HEK293T (cell line): ENCODE measurements around the gene ASCC1.

Source experiments
- CTCF ChIA-PET: fragments of 350-600 bp; formaldehyde crosslinking; extraction: SDS; loops from one replicate; lab custom pipeline; 2021; ENCODE audit warnings: antibody characterized with exemption, inconsistent platforms; lab: Yijun Ruan, JAX
- POLR2A ChIA-PET: fragments of 350-600 bp; formaldehyde crosslinking; extraction: SDS; loops from one replicate; lab custom pipeline; 2020; ENCODE audit warnings: antibody characterized with exemption, inconsistent platforms; lab: Yijun Ruan, JAX
- DNase-seq: peaks from one replicate; pipeline ENCODE4 v3.0.0; 2012; ENCODE audit warnings: mixed read lengths; ENCODE audit errors: extremely low spot score
- ARNT ChIP-seq: fragments of 450-650 bp; IDR thresholded peaks from 2 replicates; pipeline ENCODE4 v1.6.1; 2017; ENCODE audit warnings: mild to moderate bottlenecking
- BHLHE40 ChIP-seq: fragments of 450-650 bp; IDR thresholded peaks from 2 replicates; pipeline ENCODE4 v1.6.1; 2016; ENCODE audit warnings: mild to moderate bottlenecking, moderate library complexity, borderline replicate concordance
- CTBP1 ChIP-seq: fragments of 450-650 bp; IDR thresholded peaks from 2 replicates; pipeline ENCODE4 v1.6.1; 2016; ENCODE audit warnings: borderline replicate concordance
- ELF4 ChIP-seq: fragments of 450-650 bp; IDR thresholded peaks from 2 replicates; pipeline ENCODE4 v1.6.1; 2017; ENCODE audit warnings: antibody characterized with exemption
- FOXA1 ChIP-seq: fragments of 450-650 bp; IDR thresholded peaks from 2 replicates; pipeline ENCODE4 v1.6.1; 2016; ENCODE audit warnings: mild to moderate bottlenecking
- FOXK2 ChIP-seq: fragments of 450-650 bp; IDR thresholded peaks from 2 replicates; pipeline ENCODE4 v1.6.1; 2016; ENCODE audit warnings: mild to moderate bottlenecking
- FOXM1 ChIP-seq: fragments of 450-650 bp; IDR thresholded peaks from 2 replicates; pipeline ENCODE4 v1.6.1; 2017; ENCODE audit warnings: mild to moderate bottlenecking, borderline replicate concordance
- HDGF ChIP-seq: fragments of 450-650 bp; IDR thresholded peaks from 2 replicates; pipeline ENCODE4 v1.6.1; 2017; ENCODE audit warnings: antibody characterized with exemption, borderline replicate concordance
- L3MBTL2 ChIP-seq: fragments of 450-650 bp; conservative IDR thresholded peaks from 2 replicates; pipeline ENCODE4 v1.6.1; 2016; ENCODE audit warnings: mild to moderate bottlenecking
- LEF1 ChIP-seq: fragments of 450-650 bp; IDR thresholded peaks from 2 replicates; pipeline ENCODE4 v1.6.1; 2017; ENCODE audit warnings: mild to moderate bottlenecking, borderline replicate concordance
- NFRKB ChIP-seq: fragments of 450-650 bp; IDR thresholded peaks from 2 replicates; pipeline ENCODE4 v1.6.1; 2016; ENCODE audit warnings: mild to moderate bottlenecking, moderate library complexity
- SP1 ChIP-seq: fragments of 450-650 bp; IDR thresholded peaks from 2 replicates; pipeline ENCODE4 v1.6.1; 2017
- SUZ12 ChIP-seq: fragments of 450-650 bp; IDR thresholded peaks from 2 replicates; pipeline ENCODE4 v1.6.1; 2016; ENCODE audit warnings: mild to moderate bottlenecking
- TARDBP ChIP-seq: fragments of 450-650 bp; IDR thresholded peaks from 2 replicates; pipeline ENCODE4 v1.6.1; 2016
- ZNF384 ChIP-seq: fragments of 450-650 bp; IDR thresholded peaks from 2 replicates; pipeline ENCODE4 v1.6.1; 2016
- TF ChIP-seq, protein P1 (sequence below): fragments of 450-650 bp; IDR thresholded peaks from 2 replicates; pipeline ENCODE4 v1.6.1; 2016

The ASCC1 gene

DNA sequence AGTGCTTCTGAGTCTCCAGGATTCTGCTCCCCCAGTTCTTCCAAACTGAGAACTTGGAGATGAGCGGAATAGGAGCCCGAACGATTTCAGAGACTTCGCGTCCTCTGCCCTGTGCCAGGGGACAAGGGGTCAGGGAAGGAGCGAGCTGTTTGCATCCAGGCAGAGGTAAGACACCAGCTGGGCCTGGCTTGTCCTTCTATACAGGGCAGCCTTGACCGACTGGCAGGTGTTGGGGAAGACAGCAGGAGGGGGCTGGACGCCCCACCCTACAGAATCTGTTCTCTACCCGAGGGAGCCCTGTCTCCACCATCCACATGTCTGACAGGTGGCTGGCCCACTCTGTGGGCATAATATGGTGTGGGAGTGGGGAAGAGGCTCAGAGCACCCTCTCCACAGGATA, 134.9 kb downstream of the ASCC1 start:
- ChIA-PET POLR2A (no interaction called here), CTCF (no interaction called here)
- no peak for DNase-seq
- TF ChIP-seq FOXM1 (no peak), ELF4 (no peak), NFRKB (no peak), FOXA1 (no peak)
- TF ChIP-seq, protein P1, sequence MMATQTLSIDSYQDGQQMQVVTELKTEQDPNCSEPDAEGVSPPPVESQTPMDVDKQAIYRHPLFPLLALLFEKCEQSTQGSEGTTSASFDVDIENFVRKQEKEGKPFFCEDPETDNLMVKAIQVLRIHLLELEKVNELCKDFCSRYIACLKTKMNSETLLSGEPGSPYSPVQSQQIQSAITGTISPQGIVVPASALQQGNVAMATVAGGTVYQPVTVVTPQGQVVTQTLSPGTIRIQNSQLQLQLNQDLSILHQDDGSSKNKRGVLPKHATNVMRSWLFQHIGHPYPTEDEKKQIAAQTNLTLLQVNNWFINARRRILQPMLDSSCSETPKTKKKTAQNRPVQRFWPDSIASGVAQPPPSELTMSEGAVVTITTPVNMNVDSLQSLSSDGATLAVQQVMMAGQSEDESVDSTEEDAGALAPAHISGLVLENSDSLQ = no peak

DNA sequence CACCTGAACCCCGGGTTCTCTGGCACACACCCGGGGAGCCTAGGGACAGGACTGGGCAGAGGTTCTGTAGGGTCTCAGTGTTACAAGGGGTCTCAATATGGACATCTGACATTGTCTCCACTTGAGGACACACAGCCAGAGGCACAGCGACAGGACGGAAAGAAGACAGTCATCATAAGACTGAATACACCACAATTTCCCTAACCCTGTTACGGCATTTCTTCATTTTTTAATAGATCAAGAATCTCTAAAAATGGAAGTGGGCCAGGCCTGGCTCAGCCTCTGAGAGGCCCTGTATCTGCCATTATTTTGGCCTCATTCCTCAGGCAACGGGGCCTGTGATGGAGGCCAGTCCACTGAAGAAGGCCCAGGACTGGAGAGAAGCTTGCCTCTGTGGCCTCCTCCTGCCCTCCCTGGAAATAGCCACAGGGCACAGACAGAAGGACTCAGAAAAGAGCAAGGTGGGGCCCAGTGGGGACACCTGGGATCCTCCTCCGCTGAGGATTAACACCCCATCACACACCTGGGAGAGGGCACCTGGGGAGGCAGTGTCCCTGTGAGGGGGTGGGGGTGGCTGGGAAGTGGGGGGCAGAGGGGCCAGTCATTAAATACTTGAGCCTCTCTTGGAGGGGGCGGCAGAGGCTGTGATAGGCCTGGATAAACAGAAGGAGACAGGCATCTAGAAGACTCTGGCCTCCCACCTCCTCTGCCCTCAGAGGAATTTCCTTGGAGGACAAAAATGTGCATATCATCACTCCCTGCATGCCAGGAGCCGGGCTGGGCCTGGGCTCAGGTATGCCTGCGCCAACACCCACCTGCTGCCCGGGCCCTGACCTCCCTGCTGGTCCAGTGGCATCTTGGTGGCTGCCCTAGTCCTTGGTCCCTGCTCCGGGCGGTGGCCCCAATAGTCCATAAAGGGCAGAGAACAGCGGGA, 135.8 kb downstream of the ASCC1 start:
- ChIA-PET POLR2A (interaction anchor here (1.3 kb wide), 1 partner anchor 9 kb away, joined by 3 read pairs; no protein-coding TSS in a partner anchor), CTCF (no interaction called here)
- no peak for TF ChIP-seq FOXM1
- TF ChIP-seq LEF1 = no peak
- TF ChIP-seq NFRKB = no peak
- no peak for TF ChIP-seq TARDBP
- no peak for TF ChIP-seq HDGF
- no peak for TF ChIP-seq ELF4
- DNase-seq = no peak

DNA sequence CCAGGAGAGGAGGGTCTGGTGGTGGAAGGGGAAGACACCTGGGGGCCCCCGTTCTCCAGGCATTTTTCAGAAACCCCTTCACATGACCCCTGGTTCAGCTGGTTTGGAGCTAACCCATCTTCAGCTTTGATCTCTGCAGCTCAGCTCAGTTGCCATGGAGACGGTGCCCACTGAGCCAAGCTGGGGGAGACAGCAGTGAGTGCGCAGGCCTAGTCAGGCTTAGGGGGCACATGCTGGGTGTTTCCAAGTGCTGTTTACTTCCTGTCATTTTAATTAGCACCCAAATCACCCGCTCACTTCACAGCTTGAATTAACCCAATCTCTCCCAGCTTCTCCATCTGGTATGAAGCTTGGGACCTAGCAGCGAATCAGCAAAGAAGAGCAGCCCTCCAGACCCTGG, 136.7 kb downstream of the ASCC1 start:
- no peak for TF ChIP-seq ELF4
- TF ChIP-seq, protein P1 = no peak
- TF ChIP-seq BHLHE40 = no peak
- TF ChIP-seq SP1 = no peak
- TF ChIP-seq SUZ12 = no peak
- no peak for TF ChIP-seq ARNT
- TF ChIP-seq TARDBP = no peak
- TF ChIP-seq LEF1 = no peak
- no peak for TF ChIP-seq CTBP1
- no peak for TF ChIP-seq FOXM1
- TF ChIP-seq FOXK2 = no peak
- ChIA-PET CTCF (no interaction called here), POLR2A (interaction anchor here (1.3 kb wide), 1 partner anchor 10 kb away, joined by 3 read pairs; no protein-coding TSS in a partner anchor)
- no peak for DNase-seq

DNA sequence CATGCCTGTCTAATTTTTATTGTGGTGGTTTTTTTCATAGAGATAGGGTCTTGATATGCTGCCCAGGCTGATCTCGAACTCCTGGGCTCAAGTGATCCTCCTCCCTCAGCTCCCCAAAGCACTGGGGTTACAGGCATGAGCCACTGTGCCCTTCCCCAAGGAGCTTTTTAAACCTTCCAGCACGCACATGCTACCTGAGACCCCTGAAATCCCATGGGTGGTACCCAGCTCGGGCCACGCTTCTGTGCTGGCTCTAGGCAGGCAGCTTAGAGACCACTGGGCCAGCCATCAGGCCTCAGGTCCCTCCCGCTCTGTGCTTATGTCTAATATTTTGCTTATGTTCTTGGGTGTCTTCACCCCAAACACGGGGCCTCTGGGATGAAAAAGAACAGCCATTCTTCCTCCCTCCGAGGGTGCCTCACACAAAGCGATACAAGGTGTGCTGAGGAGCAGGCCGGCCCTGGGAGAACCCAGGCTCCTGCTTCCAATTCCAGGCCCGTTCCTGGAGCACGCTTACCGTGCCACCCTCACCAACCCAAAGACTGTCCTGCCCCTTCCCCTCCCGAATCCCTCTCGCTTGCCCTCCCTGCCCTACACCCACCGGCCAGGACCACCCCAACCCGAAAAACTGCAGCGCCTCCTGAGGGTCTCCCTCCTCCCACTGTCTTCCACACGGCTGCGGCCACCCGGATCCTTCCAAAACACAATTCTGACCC, 138.6 kb downstream of the ASCC1 start:
- TF ChIP-seq HDGF = no peak
- no peak for TF ChIP-seq NFRKB
- TF ChIP-seq L3MBTL2 = no peak
- TF ChIP-seq FOXK2 = no peak
- TF ChIP-seq ARNT = no peak
- no peak for TF ChIP-seq FOXM1
- no peak for TF ChIP-seq FOXA1
- no peak for TF ChIP-seq ELF4
- DNase-seq = no peak
- CTCF ChIA-PET = interaction anchor here (1.0 kb wide), 1 partner anchor 16 kb away, joined by 3 read pairs; no protein-coding TSS in a partner anchor
- POLR2A ChIA-PET = no interaction called here

DNA sequence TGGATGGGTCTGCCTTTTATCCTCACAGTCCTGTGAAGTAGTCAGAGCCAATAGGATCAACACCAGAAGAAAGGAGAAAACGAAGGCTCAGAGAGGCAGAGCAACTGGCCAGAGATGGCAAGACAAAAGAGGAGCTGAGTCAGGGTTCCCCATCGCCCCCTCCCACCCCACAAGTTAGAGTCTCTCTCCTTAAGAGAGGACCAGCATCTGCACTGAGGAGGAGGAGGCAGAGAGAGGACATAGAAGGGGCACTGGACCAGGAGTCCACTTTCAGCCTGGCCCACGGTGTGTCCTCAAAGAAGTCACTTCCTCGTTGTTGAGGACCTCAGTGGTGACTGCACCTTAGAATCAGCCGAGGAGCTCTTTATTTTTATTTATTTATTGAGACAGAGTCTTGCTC, 139.3 kb downstream of the ASCC1 start:
- TF ChIP-seq L3MBTL2 (no peak), ELF4 (no peak), FOXA1 (no peak), FOXK2 (no peak), HDGF (no peak), LEF1 (no peak), SUZ12 (no peak), CTBP1 (no peak), NFRKB (no peak), SP1 (no peak), ARNT (no peak), TARDBP (no peak), BHLHE40 (no peak)
- TF ChIP-seq, protein P1 = no peak
- no peak for DNase-seq
- ChIA-PET CTCF (interaction anchor here (0.7 to 1.0 kb wide), 2 partner anchors 15 to 83 kb away, joined by 3 read pairs; no protein-coding TSS in a partner anchor), POLR2A (no interaction called here)

DNA sequence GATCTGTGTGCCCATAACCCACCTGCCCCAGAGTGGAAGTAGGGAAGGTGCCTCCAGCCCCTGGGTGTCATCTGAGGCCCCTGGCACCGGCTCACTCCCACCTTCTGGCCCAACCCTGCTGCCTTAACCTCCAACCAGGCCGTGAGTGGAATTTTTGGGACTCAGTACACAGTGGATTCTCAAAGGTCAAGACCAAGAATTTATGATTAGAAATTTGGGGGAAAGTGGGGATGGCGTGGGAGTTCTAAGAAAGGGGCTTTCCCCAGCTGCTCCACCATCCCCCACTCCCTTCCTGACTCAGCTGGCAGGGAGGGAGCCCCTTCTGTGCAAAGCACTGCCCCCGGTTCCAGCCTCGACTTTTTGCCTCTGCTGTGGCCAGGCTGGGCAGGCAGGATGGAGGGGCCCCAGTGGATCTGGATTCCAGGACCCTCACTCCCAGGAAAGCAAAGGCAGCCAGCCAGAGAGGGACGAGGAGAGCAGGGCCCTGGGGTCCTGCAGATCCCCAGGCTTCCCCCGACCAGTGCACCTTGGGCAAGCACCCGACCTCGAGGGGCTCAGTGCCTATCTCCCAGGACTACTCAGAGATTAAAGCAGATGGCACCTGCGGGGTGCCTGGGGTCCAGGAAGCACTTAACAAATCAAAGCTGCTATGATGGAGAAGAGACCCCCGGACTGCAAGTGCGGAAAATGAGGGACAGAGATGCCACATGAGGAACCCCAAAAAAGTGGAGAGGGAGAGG, 140.5 kb downstream of the ASCC1 start:
- POLR2A ChIA-PET = no interaction called here

More for the DNA sequence above, 140.5 kb downstream of the ASCC1 start:
- no peak for DNase-seq
- CTCF ChIA-PET = no interaction called here
- TF ChIP-seq ZNF384 = no peak
- TF ChIP-seq FOXM1 = no peak
- TF ChIP-seq CTBP1 = no peak
- TF ChIP-seq LEF1 = no peak
- TF ChIP-seq NFRKB = no peak
- TF ChIP-seq ARNT = no peak
- no peak for TF ChIP-seq FOXA1
- no peak for TF ChIP-seq HDGF
- no peak for TF ChIP-seq L3MBTL2
